GM12873 (cell line): ENCODE data around the gene CTSD.

Experiments used
- CTCF ChIP-seq: IDR thresholded peaks from 2 replicates; pipeline ENCODE4 v1.5.1; 2012; ENCODE audit warnings: low read depth, mild to moderate bottlenecking, moderate library complexity, low read length, control low read depth; ENCODE audit not compliant: insufficient read depth; ENCODE audit errors: missing control alignments

CTSD gene

GRCh38 chr11:1758611-1759150, 5.0 kb downstream of the CTSD start:
- TF ChIP-seq CTCF, result no peak

- no peak for TF ChIP-seq CTCF
Observed at GRCh38 chr11:1757861-1758610, 5.7 kb downstream of the CTSD start.

GRCh38 chr11:1756791-1757771, 6.6 kb downstream of the CTSD start:
- TF ChIP-seq CTCF, result no peak

- TF ChIP-seq CTCF, result no peak
Observed at GRCh38 chr11:1755692-1756561, 7.8 kb downstream of the CTSD start.

GRCh38 chr11:1755344-1755691, 8.4 kb downstream of the CTSD start:
- no peak for TF ChIP-seq CTCF

GRCh38 chr11:1754376-1755150, 9.2 kb downstream of the CTSD start:
- no peak for TF ChIP-seq CTCF
